Astrocyte (in vitro differentiated cells and primary cell): ENCODE measurements around the gene RPS6KA2. TPM values are rescaled to one million over a fixed set of nuclear protein-coding genes. Genes with fewer than 3 reads are reported as not detected.
"Not testable (repeated sequence)": the region's sequence is repeated elsewhere in the genome, so short reads cannot be mapped to it uniquely, and the experiment has no call there.

ENCODE experiments used
- DNase-seq: peaks from one replicate; pipeline ENCODE4 v3.0.0-alpha.2; 2010; ENCODE audit warnings: low read depth
- FAIRE-seq: peaks from 2 replicates; lab custom pipeline; 2011; peaks lifted over from hg19 to GRCh38; lab: Jason Lieb, UNC
- H2AFZ ChIP-seq: 2 replicates; pipeline ENCODE4 v1.6.0; 2012; ENCODE audit warnings: low read depth, low read length, inconsistent platforms
- H3K27ac ChIP-seq: 2 replicates; pipeline ENCODE4 v1.5.1; 2011; ENCODE audit warnings: low read depth, low read length, inconsistent platforms
- H3K27me3 ChIP-seq: 2 replicates; pipeline ENCODE4 v1.6.0; 2011; ENCODE audit warnings: low read length, inconsistent platforms; ENCODE audit not compliant: insufficient read depth
- H3K36me3 ChIP-seq: 2 replicates; pipeline ENCODE4 v1.5.1; 2011; ENCODE audit warnings: low read length, inconsistent platforms; ENCODE audit not compliant: insufficient read depth
- H3K4me1 ChIP-seq: 2 replicates; pipeline ENCODE4 v1.5.1; 2011; ENCODE audit warnings: low read length, inconsistent platforms; ENCODE audit not compliant: insufficient read depth
- H3K4me2 ChIP-seq: 2 replicates; pipeline ENCODE4 v1.6.0; 2012; ENCODE audit warnings: low read length, inconsistent platforms
- H3K4me3 ChIP-seq: 2 replicates; pipeline ENCODE4 v1.5.1; 2011; ENCODE audit warnings: low read depth, mild to moderate bottlenecking, low read length, inconsistent platforms; ENCODE audit not compliant: insufficient read depth
- H3K79me2 ChIP-seq: 2 replicates; pipeline ENCODE4 v1.6.0; 2012; ENCODE audit warnings: mild to moderate bottlenecking, low read length, inconsistent platforms; ENCODE audit not compliant: insufficient read depth
- H3K9ac ChIP-seq: 2 replicates; pipeline ENCODE4 v1.6.0; 2012; ENCODE audit warnings: mild to moderate bottlenecking, low read length, inconsistent platforms
- H3K9me3 ChIP-seq: 2 replicates; pipeline ENCODE4 v1.5.1; 2012; ENCODE audit warnings: low read depth, mild to moderate bottlenecking, low read length, inconsistent platforms; ENCODE audit not compliant: insufficient read depth
- H4K20me1 ChIP-seq: 2 replicates; pipeline ENCODE4 v1.6.0; 2012; ENCODE audit warnings: low read length, inconsistent platforms; ENCODE audit not compliant: insufficient read depth
- H3K27ac Mint-ChIP-seq: one replicate; pipeline ENCODE4 v1.8.0; 2021; ENCODE audit warnings: mild to moderate bottlenecking, mixed read lengths; ENCODE audit not compliant: unreplicated experiment
- H3K27me3 Mint-ChIP-seq: one replicate; pipeline ENCODE4 v1.8.0; 2021; ENCODE audit warnings: low read depth, mixed read lengths; ENCODE audit not compliant: unreplicated experiment
- H3K36me3 Mint-ChIP-seq: one replicate; pipeline ENCODE4 v1.8.0; 2021; ENCODE audit warnings: low read depth, mixed read lengths; ENCODE audit not compliant: unreplicated experiment
- H3K4me1 Mint-ChIP-seq: one replicate; pipeline ENCODE4 v1.8.0; 2021; ENCODE audit warnings: low read depth, mixed read lengths; ENCODE audit not compliant: unreplicated experiment
- H3K4me3 Mint-ChIP-seq: one replicate; pipeline ENCODE4 v1.8.0; 2021; ENCODE audit warnings: mild to moderate bottlenecking, moderate library complexity, mixed read lengths; ENCODE audit not compliant: unreplicated experiment
- H3K9me3 Mint-ChIP-seq: one replicate; pipeline ENCODE4 v1.8.0; 2021; ENCODE audit warnings: mild to moderate bottlenecking, mixed read lengths; ENCODE audit not compliant: unreplicated experiment
- EZH2 ChIP-seq: IDR thresholded peaks from 2 replicates; pipeline ENCODE4 v1.6.1; 2012; ENCODE audit warnings: mild to moderate bottlenecking, low read length, inconsistent platforms; ENCODE audit not compliant: insufficient read depth
- total RNA-seq: library from RNA; stranded (reverse); gene quantifications from 2 replicates; pipeline ENCODE4 v1.2.1, GENCODE V29; 2021
- TF ChIP-seq, protein P1 (sequence below): IDR thresholded peaks from 2 replicates; pipeline ENCODE4 v1.5.1; 2011; ENCODE audit warnings: low read depth, mild to moderate bottlenecking, inconsistent platforms, low read length, moderate library complexity; ENCODE audit not compliant: insufficient read depth

Gene RPS6KA2
- total RNA-seq, 1 donor from 2014 or later = 33.5 TPM

DNA sequence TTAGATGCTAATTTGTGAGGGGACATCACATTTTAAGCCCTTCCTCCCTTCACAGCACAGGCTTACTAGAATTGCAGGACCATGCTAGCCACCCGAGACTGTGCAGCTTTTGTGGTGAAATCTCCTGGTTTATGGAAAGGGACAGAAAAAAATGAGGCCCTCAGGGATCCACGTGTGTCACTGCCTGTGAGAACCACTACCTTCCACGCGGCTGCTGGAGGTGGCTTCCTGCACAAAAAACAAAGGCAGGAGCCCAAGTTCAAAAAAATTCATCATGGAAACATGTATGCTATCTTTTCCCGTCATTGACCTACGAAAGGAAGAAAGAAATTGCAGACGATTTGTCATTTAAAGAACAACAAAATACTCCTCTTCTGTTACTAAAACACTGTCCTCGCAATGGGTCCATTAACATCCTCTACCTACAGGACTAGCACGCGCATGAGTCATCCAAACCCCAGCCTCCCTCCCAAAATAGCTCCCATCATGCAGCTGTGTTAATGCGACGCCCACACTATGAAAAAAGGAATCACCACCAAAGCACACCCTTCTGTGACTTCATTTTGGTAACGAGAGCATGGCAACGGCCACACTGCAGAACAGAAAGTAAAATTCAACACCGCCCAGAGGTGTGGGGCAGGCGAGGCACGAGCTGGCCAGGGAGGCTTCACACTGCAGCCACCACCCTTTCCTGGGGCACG, 86.3 kb downstream of the RPS6KA2 start:
- H2AFZ ChIP-seq = no peak overlapping the region
- peak; percentile 33 for DNase-seq
- H3K27ac Mint-ChIP-seq = peak overlapping the region; percentile 7

DNA sequence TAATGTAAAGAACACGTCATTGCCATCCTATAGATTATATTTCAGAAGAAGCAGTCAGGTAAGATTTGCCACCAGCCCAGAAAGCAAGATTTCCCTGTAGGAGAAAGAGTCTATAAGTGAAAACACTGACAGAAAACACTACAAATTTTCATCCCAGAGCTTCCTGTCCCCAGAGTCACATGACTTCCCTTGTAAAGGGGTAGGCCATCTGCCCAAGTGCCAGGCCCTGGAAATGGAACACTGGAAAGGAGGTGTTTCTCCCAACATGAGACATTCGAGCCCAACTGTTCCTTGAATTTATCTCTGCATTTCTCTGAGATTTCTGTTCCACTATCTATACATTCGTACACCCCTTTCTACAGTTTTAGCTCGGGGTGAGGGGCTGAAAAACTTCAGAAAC, 87.5 kb downstream of the RPS6KA2 start:
- Mint-ChIP-seq H3K4me1 (peaks cover 26% of the 10 kb centered on the region), H3K36me3 (peaks cover 16% of the 10 kb centered on the region), H3K27ac (no peak overlapping the region), H3K4me3 (no peak overlapping the region), H3K9me3 (no peaks in the 10 kb centered on the region), H3K27me3 (no peaks in the 10 kb centered on the region)
- no peak overlapping the region for H3K9ac ChIP-seq
- H3K4me1 ChIP-seq = peaks cover 4% of the 10 kb centered on the region
- H3K4me2 ChIP-seq = no peak overlapping the region
- no peak for FAIRE-seq
- no peaks in the 10 kb centered on the region for H3K9me3 ChIP-seq
- H3K36me3 ChIP-seq = peaks cover 4% of the 10 kb centered on the region
- H3K79me2 ChIP-seq = no peaks in the 10 kb centered on the region
- no peaks in the 10 kb centered on the region for H3K27me3 ChIP-seq
- no peak for TF ChIP-seq EZH2
- TF ChIP-seq, protein P1, sequence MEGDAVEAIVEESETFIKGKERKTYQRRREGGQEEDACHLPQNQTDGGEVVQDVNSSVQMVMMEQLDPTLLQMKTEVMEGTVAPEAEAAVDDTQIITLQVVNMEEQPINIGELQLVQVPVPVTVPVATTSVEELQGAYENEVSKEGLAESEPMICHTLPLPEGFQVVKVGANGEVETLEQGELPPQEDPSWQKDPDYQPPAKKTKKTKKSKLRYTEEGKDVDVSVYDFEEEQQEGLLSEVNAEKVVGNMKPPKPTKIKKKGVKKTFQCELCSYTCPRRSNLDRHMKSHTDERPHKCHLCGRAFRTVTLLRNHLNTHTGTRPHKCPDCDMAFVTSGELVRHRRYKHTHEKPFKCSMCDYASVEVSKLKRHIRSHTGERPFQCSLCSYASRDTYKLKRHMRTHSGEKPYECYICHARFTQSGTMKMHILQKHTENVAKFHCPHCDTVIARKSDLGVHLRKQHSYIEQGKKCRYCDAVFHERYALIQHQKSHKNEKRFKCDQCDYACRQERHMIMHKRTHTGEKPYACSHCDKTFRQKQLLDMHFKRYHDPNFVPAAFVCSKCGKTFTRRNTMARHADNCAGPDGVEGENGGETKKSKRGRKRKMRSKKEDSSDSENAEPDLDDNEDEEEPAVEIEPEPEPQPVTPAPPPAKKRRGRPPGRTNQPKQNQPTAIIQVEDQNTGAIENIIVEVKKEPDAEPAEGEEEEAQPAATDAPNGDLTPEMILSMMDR = no peak
- no peaks in the 10 kb centered on the region for H4K20me1 ChIP-seq
- no peak overlapping the region for H3K27ac ChIP-seq
- DNase-seq = no peak
- no peak overlapping the region for H2AFZ ChIP-seq
- no peak overlapping the region for H3K4me3 ChIP-seq

More for the DNA sequence above, 86.3 kb downstream of the RPS6KA2 start:
- H3K4me1 Mint-ChIP-seq = peaks cover 26% of the 10 kb centered on the region
- H3K4me2 ChIP-seq = peak overlapping the region; percentile 40
- H3K4me3 Mint-ChIP-seq = no peak overlapping the region
- H3K36me3 ChIP-seq = peaks cover 4% of the 10 kb centered on the region
- no peak overlapping the region for H3K27ac ChIP-seq
- TF ChIP-seq, protein P1 = no peak
- no peak for TF ChIP-seq EZH2
- no peak for FAIRE-seq
- H3K9me3 Mint-ChIP-seq = no peaks in the 10 kb centered on the region
- H4K20me1 ChIP-seq = no peaks in the 10 kb centered on the region
- H3K9me3 ChIP-seq = no peaks in the 10 kb centered on the region
- no peaks in the 10 kb centered on the region for H3K79me2 ChIP-seq
- no peak overlapping the region for H3K9ac ChIP-seq
- no peak overlapping the region for H3K4me3 ChIP-seq
- peaks cover 4% of the 10 kb centered on the region for H3K4me1 ChIP-seq
- H3K36me3 Mint-ChIP-seq = peaks cover 13% of the 10 kb centered on the region
- no peaks in the 10 kb centered on the region for H3K27me3 ChIP-seq
- no peaks in the 10 kb centered on the region for H3K27me3 Mint-ChIP-seq

DNA sequence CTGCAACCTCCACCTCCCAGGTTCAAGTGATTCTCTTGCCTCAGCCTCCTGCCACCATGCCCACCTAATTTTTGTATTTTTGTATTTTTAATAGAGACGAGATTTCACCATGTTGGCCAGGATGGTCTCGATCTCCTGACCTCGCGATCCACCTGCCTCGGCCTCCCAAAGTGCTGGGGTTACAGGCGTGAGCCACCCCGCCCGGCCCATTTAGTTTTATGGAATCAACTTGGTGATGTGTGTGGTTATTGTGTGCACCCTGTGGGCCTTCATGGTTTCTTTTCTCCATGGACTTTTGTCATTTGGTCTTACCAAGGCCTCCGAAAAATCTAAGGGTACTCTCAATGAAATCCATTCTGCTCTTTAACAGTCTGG, 88.1 kb downstream of the RPS6KA2 start:
- H3K36me3 ChIP-seq, H3K27ac Mint-ChIP-seq, H3K4me3 ChIP-seq, H3K9ac ChIP-seq, H3K79me2 ChIP-seq, H4K20me1 ChIP-seq, H3K4me1 ChIP-seq, H3K4me2 ChIP-seq, H2AFZ ChIP-seq, H3K9me3 ChIP-seq, H3K27ac ChIP-seq, H3K4me3 Mint-ChIP-seq, H3K9me3 Mint-ChIP-seq, FAIRE-seq, H3K27me3 Mint-ChIP-seq, DNase-seq, H3K27me3 ChIP-seq: not testable (repeated sequence)
- peaks cover 17% of the 10 kb centered on the region for H3K36me3 Mint-ChIP-seq
- H3K4me1 Mint-ChIP-seq = peaks cover 26% of the 10 kb centered on the region
